HG03442 (cell line): Measurements from ENCODE around the gene IDI2.
A peak's percentile ranks its signal among the peaks of the same experiment; 100 is the strongest.
"Not testable (repeated sequence)": the region's sequence is repeated elsewhere in the genome, so short reads cannot be mapped to it uniquely, and the experiment has no call there.

Source experiments
- ATAC-seq: cut with Tn5 transposase; IDR thresholded peaks from one replicate; pipeline ENCODE4 v1.9.1; 2021; ENCODE audit warnings: mild to moderate bottlenecking, moderate library complexity; ENCODE audit not compliant: unreplicated experiment

Gene IDI2

DNA sequence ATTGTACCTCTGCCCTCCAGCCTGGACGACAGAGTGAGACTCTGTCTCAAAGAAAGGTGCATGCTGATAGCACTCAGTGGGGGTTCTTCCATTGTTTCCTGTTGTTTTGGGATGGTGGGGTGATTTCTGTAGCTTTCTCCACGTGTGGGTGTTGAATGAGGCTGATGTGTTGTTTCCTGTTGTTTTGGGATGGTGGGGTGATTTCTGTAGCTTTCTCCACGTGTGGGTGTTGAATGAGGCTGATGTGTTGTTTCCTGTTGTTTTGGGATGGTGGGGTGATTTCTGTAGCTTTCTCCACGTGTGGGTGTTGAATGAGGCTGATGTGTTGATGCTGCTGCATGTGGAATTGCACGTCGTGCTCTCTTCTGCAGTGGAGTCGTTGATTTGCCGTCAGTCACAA, 15.7 kb downstream of the IDI2 start:
- not testable (repeated sequence) for ATAC-seq

GRCh38 chr10:1009071-1009494, 16.6 kb downstream of the IDI2 start:
- ATAC-seq = no peak

GRCh38 chr10:1007583-1007982, 18.1 kb downstream of the IDI2 start:
- ATAC-seq = no peak

GRCh38 chr10:1006573-1006972, 19.1 kb downstream of the IDI2 start:
- ATAC-seq = no peak

DNA sequence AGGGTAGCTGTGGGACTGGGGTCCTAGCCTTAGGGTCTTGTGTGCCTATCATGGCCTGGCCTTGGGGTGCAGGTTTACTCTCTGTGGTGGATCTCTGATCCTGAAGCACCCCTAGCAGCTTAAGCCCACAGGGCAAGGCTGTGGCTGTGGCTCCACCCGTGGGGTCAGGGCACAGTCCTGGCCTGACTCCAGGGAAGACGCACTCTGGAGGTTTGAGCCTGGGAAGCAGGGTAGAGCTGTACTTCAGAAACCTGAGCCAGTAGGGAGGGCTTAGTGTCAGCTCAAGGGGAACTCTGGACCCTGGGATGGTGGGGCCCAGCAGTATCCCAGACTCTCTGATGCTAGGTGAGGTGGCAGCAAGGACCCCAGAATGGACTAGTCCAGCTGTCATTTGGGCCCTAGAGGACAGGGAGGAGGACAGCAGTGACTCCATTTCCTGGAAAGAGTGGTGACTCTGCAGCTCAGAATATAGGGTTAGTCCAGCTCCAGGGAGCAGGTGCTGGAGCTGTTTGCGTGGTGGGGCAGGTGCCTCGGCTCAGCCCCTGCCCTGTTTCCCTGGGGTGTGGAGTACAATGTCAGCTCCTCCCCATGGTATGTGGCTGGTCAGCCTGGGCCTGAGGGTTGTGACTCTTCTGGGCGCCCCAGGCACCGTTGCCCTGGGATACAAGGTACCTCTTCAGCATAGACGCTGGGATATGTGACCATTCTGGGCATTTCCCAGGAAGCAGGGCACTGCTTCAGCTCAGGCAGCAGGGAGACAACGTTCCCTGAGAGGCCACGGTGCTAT, 21.6 kb downstream of the IDI2 start:
- ATAC-seq = no peak

DNA sequence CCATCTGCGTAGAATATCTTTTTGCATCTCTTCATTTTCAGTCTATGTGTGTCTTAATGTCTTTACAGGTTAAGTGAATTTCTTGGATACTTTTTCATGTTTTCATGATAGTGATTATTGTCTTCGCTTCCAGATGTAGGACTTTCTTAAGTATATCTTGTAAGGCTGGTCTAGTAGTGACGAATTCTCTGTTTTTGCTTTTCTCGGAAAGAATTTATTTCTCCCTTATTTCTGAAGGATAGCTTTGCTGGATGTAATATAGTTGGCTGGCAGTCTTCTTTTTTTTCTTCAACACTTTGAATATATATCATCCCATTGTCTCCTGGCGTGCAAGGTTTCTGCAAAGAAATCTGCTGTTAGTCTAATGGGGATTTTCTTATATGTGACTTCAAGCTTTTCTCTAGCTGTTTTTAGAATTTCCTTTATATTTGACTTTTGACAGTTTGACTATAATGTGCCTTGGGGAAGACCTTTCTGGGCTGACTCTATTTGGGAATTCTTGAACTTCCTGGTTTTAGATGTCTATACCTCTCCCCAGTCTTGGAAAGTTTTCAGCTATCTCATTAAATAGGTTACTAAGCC, 23.1 kb downstream of the IDI2 start:
- no peak for ATAC-seq

GRCh38 chr10:997266-998022, 28.2 kb downstream of the IDI2 start:
- no peak for ATAC-seq

DNA sequence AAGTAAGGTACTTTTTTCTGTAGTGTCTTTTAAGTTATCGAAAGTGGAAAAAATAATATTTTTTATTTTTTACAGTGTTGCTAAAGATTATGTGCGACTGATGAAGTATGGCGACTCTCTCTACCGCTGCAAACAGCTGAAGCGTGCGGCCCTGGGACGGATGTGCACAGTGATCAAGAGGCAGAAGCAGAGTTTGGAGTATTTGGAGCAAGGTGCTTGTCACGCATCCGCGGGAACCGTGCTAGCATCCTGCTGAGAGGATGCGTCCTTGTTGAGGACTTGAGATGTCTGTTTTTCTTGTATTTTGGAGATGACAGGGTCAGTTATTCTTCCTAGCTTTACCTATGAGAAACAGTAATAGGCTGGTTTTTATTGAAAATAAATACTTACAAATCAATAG, 29.6 kb downstream of the IDI2 start:
- ATAC-seq = no peak

DNA sequence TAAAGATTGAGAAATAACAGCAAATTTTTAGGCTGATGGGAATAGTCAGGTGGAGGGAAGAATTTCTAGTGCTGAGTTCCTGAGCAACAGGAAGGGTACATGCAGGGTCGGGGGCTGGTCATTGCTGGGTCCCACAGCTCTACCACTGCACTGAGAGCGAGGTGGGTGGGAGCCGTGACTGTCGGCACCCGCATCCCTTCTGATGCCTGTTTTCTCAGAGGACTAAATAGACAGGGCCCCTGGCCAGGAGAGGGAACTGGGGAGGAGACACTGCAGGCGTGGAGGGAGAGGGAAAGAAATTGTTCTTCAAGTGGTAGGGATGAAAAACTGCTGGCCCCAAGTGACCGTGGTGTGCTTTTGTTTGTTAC, 30.1 kb downstream of the IDI2 start:
- no peak for ATAC-seq

- no peak for ATAC-seq
These were observed 30.7 kb downstream of the IDI2 start for GRCh38 chr10:994836-995558.

- no peak for ATAC-seq
These were observed 32.8 kb downstream of the IDI2 start for GRCh38 chr10:992871-993270.

GRCh38 chr10:992467-992866, 33.2 kb downstream of the IDI2 start:
- no peak for ATAC-seq

- ATAC-seq = no peak
These were observed 34.9 kb downstream of the IDI2 start for GRCh38 chr10:990808-991207.

- no peak for ATAC-seq
These were observed 36.8 kb downstream of the IDI2 start for GRCh38 chr10:988667-989545.

- ATAC-seq = peak; percentile 92
These were observed 37.6 kb downstream of the IDI2 start, which contains the start of gene GTPBP4 for GRCh38 chr10:987870-988666. Gene GTPBP4 (plus strand): TSS chr10:988434. CDS start chr10:988480, 46 bp downstream.

DNA sequence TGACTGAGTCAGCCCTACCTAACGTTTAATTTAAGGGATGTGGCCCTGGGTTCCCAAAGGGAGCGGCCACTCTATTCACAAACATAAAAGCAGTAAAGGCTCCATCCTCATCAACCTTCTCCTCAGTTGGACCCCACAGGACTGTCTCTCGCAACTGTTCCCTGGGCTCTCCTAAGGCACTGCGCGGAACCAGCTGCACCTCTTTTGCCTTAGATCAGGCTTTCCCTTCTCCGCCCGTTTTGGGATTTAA, 38.1 kb downstream of the IDI2 start:
- peak; percentile 1 for ATAC-seq

DNA sequence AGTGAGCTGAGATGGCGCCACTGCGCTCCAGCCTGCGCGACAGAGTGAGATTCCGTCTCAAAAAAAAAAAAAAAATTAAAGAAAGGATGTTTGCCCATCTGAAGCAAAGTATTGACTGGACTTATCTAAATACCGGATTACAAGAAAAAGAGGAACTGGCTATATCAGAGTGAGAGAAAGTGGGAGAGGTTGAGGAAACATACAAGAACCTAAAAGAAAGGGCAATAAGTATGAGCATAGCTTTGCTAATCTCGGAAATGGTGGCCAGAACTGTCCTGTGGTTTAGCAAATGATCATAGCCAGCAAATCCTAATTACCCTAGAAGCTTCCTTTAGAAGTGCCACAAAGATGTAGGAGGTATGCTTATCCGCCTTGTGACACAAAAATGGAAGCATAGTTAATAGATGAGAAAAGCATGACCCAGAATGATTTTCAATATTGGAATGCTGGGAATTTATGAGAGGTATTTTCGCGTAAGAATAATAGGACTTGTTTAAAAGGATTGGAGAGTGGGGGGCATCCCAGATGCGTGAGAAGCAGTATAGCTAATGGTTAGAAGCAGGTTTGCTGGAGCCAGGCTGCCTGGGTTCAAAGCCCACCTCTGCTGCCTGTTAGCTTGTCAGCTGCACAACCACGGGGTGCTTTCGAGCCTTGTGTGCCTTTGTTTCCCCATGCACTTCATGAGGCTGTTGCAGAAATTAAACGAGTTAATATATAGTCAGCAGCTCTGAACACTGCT, 38.6 kb downstream of the IDI2 start:
- ATAC-seq = no peak

- no peak for ATAC-seq
These were observed 39.4 kb downstream of the IDI2 start for GRCh38 chr10:986137-986825.
